DMS153 treated with DMSO at 0.1 percent for 48 hours (cell line): ENCODE data around the gene IL31.

Experiments
- DNase-seq: peaks from one replicate; lab custom pipeline; 2025; ENCODE audit not compliant: unreplicated experiment; lab: John Stamatoyannopoulos, UW

The IL31 gene

GRCh38 chr12:122133192-122133950 lies 40.6 kb downstream of the IL31 start:
- no peak for DNase-seq

DNA sequence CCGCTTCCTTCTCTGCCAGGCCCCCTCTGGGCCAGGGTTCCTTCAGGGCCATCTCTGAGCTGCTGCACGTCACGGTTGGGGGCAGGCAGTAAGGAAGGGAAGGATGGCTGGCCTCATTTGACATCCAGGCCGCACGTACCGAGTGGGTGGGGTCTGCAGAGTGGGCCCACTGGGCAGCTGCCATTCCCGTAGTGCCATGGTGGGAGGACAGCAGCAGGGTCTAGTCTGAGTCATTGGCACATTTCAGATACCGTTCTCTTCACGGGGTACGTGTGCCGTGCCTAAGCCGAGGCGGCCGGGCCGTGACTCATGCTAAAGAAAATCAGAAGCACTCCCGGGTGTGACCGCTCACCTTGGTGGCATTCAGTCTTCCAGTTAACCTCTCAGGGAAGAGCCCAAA lies 43.9 kb downstream of the IL31 start:
- no peak for DNase-seq

DNA sequence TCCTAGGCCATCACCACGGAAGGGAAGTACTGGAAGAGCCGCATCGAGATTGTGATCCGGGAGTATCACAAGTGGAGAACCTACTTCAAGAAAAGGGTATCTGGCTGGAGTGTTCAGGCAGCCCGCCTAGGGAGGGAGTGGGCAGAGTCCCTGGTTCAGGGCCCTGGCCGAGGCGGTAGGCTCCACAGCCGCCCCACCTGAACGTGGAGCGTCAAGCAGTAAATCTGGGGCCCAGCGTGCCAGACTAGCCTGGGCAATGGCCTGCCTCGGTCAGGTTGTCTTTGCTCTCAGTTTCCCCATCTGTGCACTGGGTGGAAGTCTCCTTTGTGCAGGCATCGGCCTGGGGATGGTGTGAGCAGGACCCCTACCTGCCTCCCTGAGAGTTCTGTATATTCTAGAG lies 44.9 kb downstream of the IL31 start:
- no peak for DNase-seq

- no peak for DNase-seq
Measured at GRCh38 chr12:122128481-122128880, 45.5 kb downstream of the IL31 start.

- DNase-seq = no peak
Measured at GRCh38 chr12:122127839-122128238, 46.2 kb downstream of the IL31 start.

DNA sequence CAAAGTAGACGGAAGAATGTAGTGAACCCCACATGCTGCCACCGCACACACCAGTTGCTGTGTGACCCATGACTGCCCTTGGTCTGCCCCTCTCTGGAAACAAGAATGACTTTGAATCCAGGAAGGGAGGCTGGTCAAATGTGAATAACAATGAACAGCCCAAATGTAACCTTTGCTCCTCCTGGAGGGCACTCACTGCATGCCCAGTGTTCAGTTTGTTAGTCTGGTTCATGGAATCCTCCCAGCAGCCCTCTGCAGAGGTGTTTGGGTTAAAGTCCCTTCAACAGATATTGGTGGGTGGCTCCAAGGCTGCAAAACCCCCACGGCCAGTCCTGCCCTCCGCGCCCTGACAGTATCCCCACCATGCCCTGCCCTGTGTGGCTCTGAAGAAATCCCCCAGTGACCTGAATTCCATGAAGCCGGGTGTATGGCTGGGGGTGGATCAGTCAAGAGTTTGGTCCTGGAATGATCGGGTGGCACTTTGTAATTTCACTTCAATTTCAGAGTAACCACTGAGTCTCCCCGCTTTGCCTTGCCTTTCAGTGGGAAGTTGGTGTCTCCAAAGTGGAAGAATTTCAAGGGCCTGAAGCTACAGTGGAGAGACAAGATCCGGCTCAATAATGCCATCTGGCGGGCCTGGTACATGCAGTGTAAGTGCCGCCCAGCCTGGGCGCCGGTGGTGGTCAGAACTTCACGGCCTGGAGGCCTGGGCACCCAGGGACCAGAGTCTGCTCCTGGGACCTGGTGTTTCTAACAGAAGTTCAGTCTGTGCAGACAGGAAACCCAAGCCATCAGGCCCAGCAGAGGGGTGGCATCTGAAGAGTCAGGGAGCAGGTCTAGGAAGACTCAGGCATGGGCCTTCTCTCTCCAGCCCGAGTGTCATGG lies 47.1 kb downstream of the IL31 start:
- DNase-seq = no peak

DNA sequence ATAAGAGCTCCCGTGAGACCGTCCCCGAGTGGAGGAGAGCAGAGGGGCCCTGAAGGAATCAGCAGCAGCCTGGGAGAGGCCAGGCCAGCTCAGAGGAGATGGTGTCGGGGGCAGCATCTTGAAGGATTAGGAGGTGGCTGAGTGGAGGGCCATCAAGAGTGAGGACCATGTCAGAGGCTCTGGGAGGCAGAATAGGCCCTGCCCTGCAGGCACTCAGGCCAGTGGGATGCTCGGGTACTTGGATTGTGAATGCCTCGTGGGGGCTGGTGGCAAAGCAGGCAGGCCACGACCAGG lies 47.7 kb downstream of the IL31 start:
- no peak for DNase-seq

- DNase-seq = no peak
Measured at GRCh38 chr12:122125452-122126341, 48.3 kb downstream of the IL31 start.

GRCh38 chr12:122124370-122124769 lies 49.7 kb downstream of the IL31 start:
- DNase-seq = no peak

GRCh38 chr12:122123761-122124145 lies 50.3 kb downstream of the IL31 start:
- DNase-seq = no peak

GRCh38 chr12:122123051-122123760 lies 50.8 kb downstream of the IL31 start:
- peak; percentile 55 for DNase-seq
